Fibroblast of mammary gland (primary cell): ENCODE results near the gene MYOG.

Source experiments
- DNase-seq: peaks from one replicate; pipeline ENCODE4 v3.0.0-alpha.2; 2010; ENCODE audit warnings: low read depth
- H3K4me3 ChIP-seq: 2 replicates; pipeline ENCODE4 v1.5.1; 2011; ENCODE audit warnings: low read depth, mild to moderate bottlenecking, low read length, moderate library complexity; ENCODE audit not compliant: control insufficient read depth
- TF ChIP-seq, protein P1 (sequence below): conservative IDR thresholded peaks from 2 replicates; pipeline ENCODE4 v1.5.1; 2011; ENCODE audit warnings: low read depth, low read length, inconsistent platforms; ENCODE audit not compliant: control insufficient read depth, insufficient read depth

Gene MYOG

DNA sequence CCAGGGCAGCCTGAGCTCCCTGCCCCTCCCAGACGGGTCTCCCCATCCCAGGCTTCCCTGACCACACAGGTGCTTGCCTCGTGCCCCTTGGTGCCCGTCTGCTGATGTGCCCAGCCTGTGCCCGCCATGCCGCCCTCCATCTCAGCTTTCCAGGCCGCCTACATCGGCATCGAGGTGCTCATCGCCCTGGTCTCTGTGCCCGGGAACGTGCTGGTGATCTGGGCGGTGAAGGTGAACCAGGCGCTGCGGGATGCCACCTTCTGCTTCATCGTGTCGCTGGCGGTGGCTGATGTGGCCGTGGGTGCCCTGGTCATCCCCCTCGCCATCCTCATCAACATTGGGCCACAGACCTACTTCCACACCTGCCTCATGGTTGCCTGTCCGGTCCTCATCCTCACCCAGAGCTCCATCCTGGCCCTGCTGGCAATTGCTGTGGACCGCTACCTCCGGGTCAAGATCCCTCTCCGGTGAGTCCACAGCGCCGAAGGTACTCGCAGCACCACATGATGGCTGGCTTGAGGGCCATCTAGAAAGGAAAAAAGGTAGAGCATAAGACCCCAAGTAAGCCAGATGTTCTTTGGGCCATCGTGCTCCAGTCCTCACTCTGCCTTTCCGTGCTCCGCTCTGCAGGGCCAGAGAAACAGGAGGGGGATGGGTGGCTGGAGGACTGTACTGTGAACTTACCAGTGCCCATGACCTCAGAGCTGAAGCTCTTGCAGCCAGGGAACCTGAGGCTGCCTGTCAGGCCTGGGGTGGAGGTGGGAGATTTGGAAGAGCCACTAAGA lies 43.1 kb upstream of the MYOG start:
- TF ChIP-seq, protein P1, sequence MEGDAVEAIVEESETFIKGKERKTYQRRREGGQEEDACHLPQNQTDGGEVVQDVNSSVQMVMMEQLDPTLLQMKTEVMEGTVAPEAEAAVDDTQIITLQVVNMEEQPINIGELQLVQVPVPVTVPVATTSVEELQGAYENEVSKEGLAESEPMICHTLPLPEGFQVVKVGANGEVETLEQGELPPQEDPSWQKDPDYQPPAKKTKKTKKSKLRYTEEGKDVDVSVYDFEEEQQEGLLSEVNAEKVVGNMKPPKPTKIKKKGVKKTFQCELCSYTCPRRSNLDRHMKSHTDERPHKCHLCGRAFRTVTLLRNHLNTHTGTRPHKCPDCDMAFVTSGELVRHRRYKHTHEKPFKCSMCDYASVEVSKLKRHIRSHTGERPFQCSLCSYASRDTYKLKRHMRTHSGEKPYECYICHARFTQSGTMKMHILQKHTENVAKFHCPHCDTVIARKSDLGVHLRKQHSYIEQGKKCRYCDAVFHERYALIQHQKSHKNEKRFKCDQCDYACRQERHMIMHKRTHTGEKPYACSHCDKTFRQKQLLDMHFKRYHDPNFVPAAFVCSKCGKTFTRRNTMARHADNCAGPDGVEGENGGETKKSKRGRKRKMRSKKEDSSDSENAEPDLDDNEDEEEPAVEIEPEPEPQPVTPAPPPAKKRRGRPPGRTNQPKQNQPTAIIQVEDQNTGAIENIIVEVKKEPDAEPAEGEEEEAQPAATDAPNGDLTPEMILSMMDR, result no peak
- no peak for DNase-seq
- no peak overlapping the region for H3K4me3 ChIP-seq

DNA sequence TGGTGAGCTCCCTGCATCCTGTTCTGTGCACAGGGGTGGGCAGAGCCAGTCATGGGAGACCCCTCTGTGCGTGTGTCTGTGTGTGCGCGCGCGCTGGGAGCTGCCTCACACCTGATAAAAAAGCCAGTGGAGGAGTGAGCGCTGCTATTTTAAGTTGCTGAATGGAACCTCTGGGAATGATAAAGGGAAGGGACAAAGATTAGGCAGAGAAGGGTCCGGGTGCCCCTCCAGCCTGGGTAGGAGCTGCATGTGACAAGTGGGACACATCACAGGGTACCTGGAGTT lies 42.6 kb upstream of the MYOG start:
- no peak for DNase-seq
- TF ChIP-seq, protein P1, result no peak
- H3K4me3 ChIP-seq, result no peak overlapping the region

DNA sequence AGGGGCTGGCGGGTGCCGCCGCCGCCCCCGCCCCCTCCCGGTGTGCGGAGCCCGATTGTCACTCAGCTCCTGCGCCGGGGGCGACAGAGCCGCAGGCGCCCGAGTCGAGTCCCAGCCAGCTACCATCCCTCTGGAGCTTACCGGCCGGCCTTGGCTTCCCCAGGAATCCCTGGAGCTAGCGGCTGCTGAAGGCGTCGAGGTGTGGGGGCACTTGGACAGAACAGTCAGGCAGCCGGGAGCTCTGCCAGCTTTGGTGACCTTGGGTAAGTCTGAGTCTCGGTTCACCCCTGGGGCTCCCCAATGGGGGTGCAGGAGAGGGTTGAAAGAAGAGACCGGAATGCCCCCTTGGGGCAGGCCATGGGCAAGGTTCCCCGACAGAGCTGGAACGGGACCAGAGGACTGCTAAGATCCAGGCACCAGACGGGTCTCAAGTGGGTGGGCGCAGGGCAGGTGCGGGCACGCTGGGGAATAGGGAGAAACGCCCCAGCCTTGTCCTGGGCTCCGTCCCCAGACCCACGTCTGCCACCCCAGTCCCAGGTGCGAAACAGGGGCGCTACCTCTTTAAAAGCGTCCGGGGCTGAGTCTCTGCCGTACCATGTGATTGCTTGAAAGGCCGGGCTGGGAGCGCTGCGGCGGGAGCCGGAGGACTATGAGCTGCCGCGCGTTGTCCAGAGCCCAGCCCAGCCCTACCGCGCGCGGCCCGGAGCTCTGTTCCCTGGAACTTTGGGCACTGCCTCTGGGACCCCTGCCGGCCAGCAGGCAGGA lies 42.0 kb upstream of the MYOG start, which contains the start of gene ADORA1:
TSS of gene ADORA1 (plus strand) at position 61 of the 765 bp plus-strand sequence. CDS start 1,116 bp downstream, outside the sequence.
- TF ChIP-seq, protein P1, result no peak
- peak within 1 kb of the TSS; percentile 7 for H3K4me3 ChIP-seq
- DNase-seq, result peak; percentile 23

DNA sequence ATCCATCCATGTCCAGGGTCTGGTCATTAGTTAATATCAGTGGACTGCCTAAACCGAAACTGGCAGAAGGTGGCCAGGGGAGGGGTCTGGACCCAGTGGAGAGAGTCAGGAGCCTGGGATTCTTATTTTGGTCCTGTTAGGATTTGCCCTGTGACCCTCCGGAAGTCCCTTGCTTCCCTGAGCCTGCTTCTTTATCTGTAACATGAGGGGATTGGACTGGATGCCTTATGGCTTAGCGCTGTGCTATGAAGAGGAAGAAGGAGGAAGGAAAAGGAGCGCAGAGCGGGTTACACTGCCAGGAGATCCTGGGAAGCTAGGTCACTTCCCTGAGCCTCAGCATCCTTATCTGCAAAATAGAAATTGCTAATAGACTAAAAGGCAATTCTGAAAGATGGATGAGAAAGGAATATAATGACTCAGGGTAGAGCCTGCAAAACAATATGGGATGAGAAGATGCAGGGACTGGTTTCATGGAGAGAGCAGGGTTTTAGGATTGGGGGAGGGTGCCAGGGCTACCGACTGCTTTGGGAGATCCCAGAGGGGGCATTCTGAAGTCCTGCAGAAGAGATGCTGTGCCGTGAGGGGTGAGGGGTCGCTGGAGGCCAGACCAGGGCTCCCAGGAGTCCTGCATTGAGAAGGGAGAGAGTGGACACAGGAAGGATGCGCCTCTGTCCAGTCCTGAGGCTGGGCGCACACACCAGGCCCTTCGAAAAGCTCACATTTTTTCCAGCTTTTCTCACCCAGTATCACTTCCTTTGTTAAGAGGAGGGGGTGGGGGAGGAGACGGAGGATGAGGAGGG lies 41.3 kb upstream of the MYOG start:
- DNase-seq, result no peak
- no peak overlapping the region for H3K4me3 ChIP-seq
- TF ChIP-seq, protein P1, result no peak

DNA sequence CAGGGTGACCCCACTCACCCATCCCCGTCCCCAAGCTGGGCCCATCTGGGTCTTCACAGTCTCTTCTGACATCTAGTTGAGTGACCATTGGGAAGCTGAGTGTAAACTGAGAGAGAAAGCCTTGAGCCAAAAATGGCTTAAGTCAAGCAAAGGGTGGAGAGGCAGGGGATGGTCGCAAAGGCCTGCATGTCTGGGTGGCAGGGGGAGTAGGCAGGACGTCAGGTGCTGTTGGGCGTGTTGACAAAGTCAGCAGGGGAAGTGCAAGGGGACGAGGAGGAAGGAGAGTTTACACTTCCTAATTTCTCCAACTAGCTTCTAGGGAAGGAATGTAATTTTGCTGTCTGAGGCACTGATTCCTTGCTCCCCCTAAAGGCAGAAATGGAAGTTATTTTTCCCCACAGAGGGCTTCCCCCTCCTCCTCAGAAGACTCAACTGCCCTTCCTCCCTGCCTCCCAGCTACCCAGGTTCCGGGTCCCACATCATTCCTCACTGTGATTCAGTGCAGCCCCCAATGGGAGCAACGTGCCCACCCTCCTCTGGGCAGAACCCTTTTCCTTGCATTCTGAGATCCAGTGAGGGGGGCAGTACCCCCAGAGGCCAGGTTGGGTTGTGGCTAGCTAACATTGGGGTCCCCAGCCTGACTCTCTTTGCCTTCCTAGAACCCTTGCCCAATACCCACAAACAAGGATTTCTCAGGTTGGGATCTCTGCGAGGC lies 40.5 kb upstream of the MYOG start:
- TF ChIP-seq, protein P1, result peak; percentile 53
- DNase-seq, result peak; percentile 15
- H3K4me3 ChIP-seq, result no peak overlapping the region

DNA sequence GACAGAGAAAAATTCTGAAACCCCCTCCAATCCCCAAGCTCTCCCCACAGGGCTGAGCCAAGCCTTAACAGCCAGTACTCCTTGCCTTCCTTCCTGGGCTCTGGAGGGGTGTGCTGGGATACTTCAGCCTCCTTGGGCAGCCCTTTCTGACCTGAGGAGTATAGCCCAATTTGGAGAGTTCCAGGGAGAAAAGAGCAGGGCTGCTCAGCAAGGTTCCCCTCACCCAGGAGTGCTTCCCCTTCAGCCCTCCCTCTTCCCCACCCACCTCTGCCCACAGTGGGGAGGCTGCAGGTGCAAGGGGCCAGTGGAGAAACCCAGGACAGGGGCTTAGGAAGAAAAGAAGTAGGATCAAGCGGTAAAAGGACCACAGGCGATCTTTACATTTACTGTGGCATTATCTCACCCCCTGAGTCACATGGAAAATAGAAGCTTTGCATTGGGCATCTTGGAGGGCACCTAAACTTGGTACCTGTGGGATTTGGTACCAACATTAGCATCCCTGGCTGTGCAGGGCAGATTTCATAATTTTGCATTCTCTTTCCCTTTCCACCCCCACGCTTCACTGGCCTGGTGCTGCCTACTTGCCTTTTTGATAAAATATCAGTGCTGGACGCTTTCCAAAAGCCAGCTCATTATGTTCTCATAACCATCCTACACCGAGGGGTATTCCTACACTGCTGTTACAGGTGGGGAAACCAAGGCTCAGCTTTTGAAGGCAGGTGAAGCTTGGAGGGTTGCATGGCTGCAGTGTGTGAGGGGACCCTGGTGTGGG lies 38.9 kb upstream of the MYOG start:
- no peak overlapping the region for H3K4me3 ChIP-seq
- DNase-seq, result peak; percentile 30
- TF ChIP-seq, protein P1, result no peak
